GM21717 (cell line): ENCODE data around the gene SPEM1.

Source experiments
- ATAC-seq: cut with Tn5 transposase; IDR thresholded peaks from one replicate; pipeline ENCODE4 v1.9.1; 2021; ENCODE audit warnings: mild to moderate bottlenecking, moderate library complexity; ENCODE audit not compliant: unreplicated experiment

Gene SPEM1

GRCh38 chr17:7417056-7417655 is 3.0 kb upstream of the SPEM1 start:
- no peak for ATAC-seq

DNA sequence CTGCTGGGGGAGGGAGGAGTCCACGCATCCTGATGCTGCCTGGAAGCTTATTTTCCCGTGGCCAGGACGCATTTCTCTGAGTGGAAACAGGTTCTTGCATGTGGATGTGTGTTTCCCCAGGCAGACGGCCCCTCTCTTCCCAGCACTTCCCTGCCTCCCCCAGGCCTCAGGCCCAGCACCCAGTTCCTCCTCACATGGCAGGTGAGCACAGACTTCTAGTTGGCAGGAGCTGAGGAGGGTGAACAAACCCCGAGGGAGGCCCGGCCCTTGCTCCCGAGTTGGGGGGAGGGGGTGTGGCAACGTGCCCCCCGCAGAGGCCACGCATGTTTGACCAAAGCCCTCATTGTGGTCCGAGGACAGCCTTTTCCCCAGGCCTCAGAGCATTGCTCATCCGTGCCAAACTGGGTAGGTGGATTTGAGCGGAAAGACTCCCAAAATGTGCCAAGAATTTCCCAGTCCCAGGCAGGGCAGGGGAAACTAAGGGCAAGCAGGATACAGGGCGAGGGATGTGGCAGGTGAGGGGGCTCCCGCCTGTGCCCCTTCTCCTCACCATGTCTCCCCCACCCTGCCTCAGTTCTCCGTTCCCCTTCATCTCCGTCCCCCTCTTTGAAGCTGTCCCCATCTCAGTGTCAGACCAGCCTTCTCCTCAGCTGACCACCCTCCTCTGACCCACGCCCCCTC is 1.5 kb upstream of the SPEM1 start:
- no peak for ATAC-seq

DNA sequence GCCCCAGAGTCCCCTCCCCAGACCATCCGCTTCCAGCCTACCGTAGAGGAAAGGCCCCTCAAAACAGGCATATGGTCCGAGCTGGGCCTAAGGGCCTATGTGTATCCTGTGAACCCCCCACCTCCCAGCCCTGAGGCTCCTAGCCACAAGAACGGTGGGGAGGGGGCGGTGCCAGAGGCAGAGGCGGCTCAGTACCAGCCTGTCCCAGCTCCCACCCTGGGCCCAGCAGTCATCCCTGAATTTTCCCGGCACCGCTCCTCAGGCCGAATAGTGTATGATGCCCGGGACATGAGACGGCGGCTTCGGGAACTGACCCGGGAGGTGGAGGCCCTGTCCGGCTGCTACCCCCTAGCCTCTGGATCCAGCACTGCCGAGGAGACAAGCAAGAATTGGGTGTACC is 1.1 kb downstream of the SPEM1 start:
- no peak for ATAC-seq

- no peak for ATAC-seq
Observed at GRCh38 chr17:7423679-7424078, 3.6 kb downstream of the SPEM1 start.

DNA sequence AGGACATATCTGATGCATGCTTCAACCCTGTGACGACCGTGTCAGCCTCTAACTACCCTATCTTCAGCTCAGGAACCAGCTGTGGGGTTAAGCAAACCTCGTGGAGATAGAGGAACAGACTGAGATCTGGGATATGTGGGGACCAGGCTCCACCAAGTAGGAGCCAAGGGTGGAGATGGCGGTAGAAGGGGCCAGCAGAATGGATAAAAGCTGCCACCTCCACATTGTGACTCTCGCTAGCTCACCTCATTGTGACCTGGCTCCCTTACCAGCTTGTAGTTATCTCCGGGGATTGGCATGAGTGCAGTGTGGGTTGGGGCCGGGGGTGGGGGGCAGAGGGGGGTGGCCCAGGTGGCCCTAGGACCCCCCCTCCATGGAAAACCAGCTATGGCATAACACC is 5.2 kb downstream of the SPEM1 start, which contains the start of gene SPEM2:
Gene SPEM2 (plus strand): TSS at position 301 of the 400 bp plus-strand sequence. CDS start 73 bp downstream, at position 374.
- no peak for ATAC-seq

DNA sequence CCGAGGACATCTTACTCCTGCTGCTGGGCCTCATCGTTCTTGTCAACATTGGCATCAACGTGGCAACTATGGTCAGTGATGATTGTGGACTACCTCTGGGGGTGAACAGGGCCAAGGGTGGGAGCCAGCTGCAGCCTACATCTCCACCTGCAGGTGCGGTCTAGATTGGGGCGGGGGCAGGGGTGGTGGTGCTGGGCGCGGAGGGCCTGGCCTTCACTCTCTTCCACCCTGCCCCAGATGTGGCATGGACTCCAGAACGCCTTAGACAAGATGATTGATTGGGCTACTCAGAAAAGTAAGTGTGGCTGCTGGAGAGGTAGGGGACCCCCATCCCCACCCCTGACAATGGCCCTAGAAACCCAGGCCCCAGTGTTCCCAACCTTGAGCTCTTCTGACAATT is 5.6 kb downstream of the SPEM1 start:
- ATAC-seq = no peak

GRCh38 chr17:7426203-7426863 is 6.2 kb downstream of the SPEM1 start:
- no peak for ATAC-seq

DNA sequence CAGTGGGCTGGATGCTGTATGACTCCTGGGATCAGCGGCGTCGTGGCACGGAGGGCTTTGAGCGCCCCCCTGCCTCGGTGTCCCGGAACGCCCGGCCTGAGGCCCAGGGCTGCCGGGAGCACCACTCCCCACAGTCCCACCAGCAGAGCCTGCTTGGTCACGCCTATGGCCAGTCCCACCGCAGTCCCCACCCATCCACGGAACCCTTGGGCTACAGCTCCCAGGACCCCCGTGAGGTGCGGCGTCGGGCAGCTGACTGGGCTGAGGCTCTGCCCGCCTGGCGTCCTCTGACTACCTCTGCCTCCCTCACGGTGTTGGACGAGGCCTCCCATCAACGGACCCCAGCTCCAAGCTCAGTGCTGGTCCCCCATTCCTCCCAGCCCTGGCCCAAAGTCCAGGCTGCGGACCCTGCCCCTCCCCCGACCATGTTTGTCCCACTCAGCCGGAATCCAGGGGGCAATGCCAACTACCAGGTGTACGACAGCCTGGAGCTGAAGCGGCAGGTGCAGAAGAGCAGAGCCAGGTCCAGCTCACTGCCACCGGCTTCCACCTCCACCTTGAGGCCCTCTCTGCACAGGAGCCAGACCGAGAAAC is 6.9 kb downstream of the SPEM1 start:
- no peak for ATAC-seq

- ATAC-seq = no peak
Observed at GRCh38 chr17:7427549-7427948, 7.4 kb downstream of the SPEM1 start.

DNA sequence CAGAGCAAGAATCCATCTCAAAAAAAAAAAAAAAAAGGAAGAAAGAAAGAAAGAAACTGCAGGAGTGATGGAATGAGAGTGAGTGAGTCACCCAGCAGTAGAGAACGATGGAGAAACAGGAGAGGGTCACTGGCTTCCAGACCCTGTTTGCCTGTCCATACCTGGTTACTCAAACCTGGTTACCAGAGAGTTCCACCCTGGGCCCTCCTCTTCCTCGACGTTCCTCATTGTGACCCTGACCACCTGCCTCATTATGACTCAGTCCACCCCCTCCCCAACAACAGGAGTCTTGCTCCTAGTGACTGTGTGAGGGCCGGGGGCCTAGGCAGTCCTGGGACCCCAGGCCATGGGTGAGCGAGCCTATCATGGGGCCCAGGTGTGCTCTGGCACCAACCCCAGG is 8.4 kb downstream of the SPEM1 start, which contains the start of gene SPEM3:
Gene SPEM3 (plus strand): TSS at position 301 of the 400 bp plus-strand sequence. CDS start 46 bp downstream, at position 347.
- no peak for ATAC-seq

- ATAC-seq = no peak
Observed at GRCh38 chr17:7429722-7430121, 9.6 kb downstream of the SPEM1 start.

DNA sequence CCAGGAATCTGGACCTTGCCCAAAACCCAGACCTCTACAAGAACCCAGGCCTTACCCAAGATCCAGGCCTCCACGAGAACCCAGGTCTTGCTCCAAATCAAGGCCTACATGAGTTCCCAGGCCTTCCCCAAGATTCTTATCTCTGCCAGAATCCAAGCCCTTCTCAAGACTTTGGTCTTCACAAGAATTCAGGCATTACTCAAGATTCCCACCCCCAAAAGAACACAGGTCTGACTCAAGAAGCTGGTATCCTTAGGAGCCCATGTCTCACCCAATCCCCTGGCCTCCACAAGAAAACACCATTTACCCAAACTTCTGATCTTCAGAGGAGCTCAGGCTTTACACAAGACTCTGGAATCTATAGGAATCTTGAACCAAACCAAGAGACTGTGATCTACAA is 11.1 kb downstream of the SPEM1 start:
- no peak for ATAC-seq

DNA sequence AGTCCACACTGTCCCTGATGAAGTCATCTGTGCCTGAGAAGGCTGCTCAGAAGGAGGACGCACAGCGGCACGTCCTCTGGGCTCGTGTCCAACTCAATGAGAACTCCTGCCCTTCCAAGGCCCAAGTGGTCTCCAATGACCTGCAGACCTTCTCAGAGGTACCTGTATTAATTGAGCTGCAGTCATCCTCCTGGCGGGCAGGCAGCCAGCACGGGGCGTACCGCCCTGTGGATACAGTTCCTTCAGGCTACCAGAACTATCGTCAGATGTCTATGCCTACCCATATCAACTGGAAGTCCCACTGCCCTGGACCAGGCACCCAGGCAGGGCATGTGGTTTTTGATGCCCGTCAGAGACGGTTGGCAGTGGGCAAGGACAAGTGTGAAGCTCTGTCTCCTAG is 12.2 kb downstream of the SPEM1 start:
- no peak for ATAC-seq

GRCh38 chr17:7435676-7436555 is 15.8 kb downstream of the SPEM1 start:
- ATAC-seq = peak; percentile 24

GRCh38 chr17:7436556-7437368 is 16.6 kb downstream of the SPEM1 start:
- no peak for ATAC-seq

GRCh38 chr17:7437369-7437863 is 17.3 kb downstream of the SPEM1 start:
- ATAC-seq = no peak

GRCh38 chr17:7437950-7438614 is 18.0 kb downstream of the SPEM1 start:
- ATAC-seq = no peak

DNA sequence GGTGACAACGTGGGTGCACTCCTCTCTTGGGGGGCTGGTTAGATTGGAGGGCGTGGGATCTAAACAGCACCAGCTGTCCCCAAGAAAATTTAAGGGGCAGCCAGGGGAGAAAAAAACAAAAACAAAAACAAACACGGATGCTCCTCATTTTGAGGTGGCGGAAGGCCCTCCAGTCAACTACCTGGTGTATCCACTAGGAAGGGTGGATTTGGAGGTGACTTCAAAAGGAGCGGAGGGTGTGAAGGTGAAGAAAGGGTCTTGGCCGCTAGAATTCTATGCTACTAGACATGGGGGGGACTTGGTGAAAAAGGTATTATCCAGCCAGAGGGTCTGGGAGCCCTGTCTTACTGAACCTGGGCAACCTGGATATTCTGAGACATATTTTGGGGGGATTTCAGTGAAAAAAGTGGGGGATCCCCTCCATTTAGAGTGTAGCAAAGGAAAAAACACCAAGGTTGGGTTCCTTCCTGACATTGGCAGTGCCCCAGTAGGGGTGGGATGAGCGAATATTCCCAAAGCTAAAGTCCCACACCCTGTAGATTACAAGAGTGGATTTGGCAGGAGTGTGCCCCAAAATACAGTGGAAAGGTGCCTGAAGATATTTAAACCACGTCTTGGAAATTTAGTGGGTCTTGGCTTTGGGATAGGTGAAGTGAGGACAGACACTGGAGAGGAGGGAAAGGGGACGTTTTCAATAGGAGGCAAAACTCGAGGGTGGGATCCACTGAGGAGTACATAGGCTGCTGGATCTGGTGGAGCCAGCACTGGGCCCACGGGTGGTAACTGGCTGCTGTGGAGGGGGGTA is 18.7 kb downstream of the SPEM1 start:
- ATAC-seq = no peak
